Measurements from ENCODE around the gene BBX.

DNA sequence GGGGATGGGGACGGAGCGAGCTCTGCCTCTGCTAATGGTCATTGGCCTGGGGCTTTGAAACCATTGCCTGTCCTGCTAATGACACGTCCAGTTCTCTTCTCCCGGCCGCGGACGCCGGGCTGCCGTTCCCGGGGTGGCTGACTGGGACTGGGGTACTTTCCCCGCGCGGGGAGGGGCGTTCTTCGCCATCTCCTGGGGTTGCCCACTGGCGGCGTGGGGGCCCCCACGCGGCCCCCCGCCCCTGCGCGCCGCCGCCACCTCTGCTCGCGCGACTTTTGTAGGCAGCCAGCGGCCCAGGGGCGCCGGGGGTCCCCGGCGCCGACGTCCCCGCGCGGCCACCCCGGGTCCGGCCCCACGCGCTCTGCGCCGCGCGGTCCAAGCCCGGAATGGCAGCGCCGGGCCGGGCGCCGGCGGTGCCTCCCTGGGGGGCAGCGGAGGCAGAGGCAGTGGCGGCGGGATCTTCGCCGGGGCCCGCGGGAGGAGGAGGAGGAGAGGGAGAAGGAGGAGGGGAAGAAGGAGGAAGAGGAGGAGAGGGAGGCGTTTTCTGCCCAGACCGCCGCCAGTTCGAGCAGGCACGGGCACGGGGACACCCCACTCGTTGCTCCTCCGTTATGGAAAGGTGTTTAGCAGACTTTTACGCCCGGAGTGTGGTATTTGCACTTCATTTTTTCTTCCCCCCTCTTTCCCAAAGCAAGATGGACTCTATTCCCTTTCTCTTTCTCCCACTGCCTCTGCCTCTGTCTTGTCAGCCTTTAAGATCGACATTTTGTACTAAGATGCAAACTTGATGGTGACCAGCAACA lies 2.3 kb downstream of the BBX start:
- TF ChIP-seq GATA2 (IDR thresholded peaks at IDR 0.05; ENCODE audit: low read depth, low read length): no peak
- TF ChIP-seq GATA3 (IDR thresholded peaks at IDR 0.05; ENCODE audit: low read depth, low read length): no peak
